HepG2 (cell line): Measurements from ENCODE around the gene ISY1. TPM values are rescaled to one million over a fixed set of nuclear protein-coding genes. Genes with fewer than 3 reads are reported as not detected.

Experiments used
- CAMTA2 ChIP-seq: sonication (generic); formaldehyde crosslinking; IDR thresholded peaks from 2 replicates; pipeline ENCODE4 v1.4.0; 2020; ENCODE audit warnings: mild to moderate bottlenecking, missing genetic modification reagents, borderline replicate concordance
- CHD2 ChIP-seq: IDR thresholded peaks from 2 replicates; pipeline ENCODE4 v1.6.1; 2011; ENCODE audit warnings: low read depth, low read length, improper control_type of control experiment
- DPF2 ChIP-seq: sonication (generic); formaldehyde crosslinking; IDR thresholded peaks from 2 replicates; pipeline ENCODE4 v1.4.0; 2020; ENCODE audit warnings: mild to moderate bottlenecking, low read depth, missing genetic modification reagents, borderline replicate concordance
- EED ChIP-seq: sonication (generic); formaldehyde crosslinking; IDR thresholded peaks from 2 replicates; pipeline ENCODE4 v1.5.0; 2020; ENCODE audit warnings: mild to moderate bottlenecking, missing genetic modification reagents
- ERF ChIP-seq: IDR thresholded peaks from 2 replicates; pipeline ENCODE4 v1.6.1; 2018; ENCODE audit warnings: missing biosample characterization, missing genetic modification reagents
- FOXP4 ChIP-seq: sonication (generic); formaldehyde crosslinking; IDR thresholded peaks from 2 replicates; pipeline ENCODE4 v1.4.0; 2020; ENCODE audit warnings: missing genetic modification reagents
- GABPB1 ChIP-seq: IDR thresholded peaks from 2 replicates; pipeline ENCODE4 v1.6.1; 2016; ENCODE audit warnings: mild to moderate bottlenecking, missing genetic modification reagents, moderate library complexity, missing compliant biosample characterization
- HES4 ChIP-seq: sonication (generic); formaldehyde crosslinking; IDR thresholded peaks from 2 replicates; pipeline ENCODE4 v1.9.0; 2021; ENCODE audit warnings: mild to moderate bottlenecking, missing genetic modification reagents, borderline replicate concordance
- IKZF1 ChIP-seq: fragments of 450-650 bp; IDR thresholded peaks from 2 replicates; pipeline ENCODE4 v1.7.1; 2016
- KMT2A ChIP-seq: sonication (generic); formaldehyde crosslinking; IDR thresholded peaks from 2 replicates; pipeline ENCODE4 v1.4.0; 2020; ENCODE audit warnings: missing genetic modification reagents
- MAZ ChIP-seq, 2 experiments: sonication (generic) in 1 of 2; formaldehyde crosslinking in 1 of 2; IDR thresholded peaks; 2 replicates each; pipeline versions ENCODE4 v1.5.0 to v1.6.1; 2012 to 2020; ENCODE audit warnings: low read depth in 2 of 2, mild to moderate bottlenecking in 2 of 2, borderline replicate concordance in 1 of 2, improper control_type of control experiment in 1 of 2, low read length in 1 of 2, missing genetic modification reagents in 1 of 2, moderate library complexity in 1 of 2
- NCOA2 ChIP-seq: sonication (generic); formaldehyde crosslinking; IDR thresholded peaks from 2 replicates; pipeline ENCODE4 v1.8.0; 2022; ENCODE audit warnings: inconsistent platforms
- SALL2 ChIP-seq: sonication (generic); formaldehyde crosslinking; IDR thresholded peaks from 2 replicates; pipeline ENCODE4 v1.8.1; 2023; ENCODE audit warnings: mild to moderate bottlenecking, missing genetic modification reagents, inconsistent platforms
- SOX13 ChIP-seq, 3 experiments: fragments of 450-650 bp in 1 of 3; sonication (generic) in 1 of 3; formaldehyde crosslinking in 1 of 3; IDR thresholded peaks in 2 of 3; conservative IDR thresholded peaks in 1 of 3; 2 replicates each; pipeline versions ENCODE4 v1.5.0 to v1.6.1; 2016 to 2020; ENCODE audit warnings: antibody characterized with exemption in 1 of 3, mild to moderate bottlenecking in 1 of 3, missing compliant biosample characterization in 1 of 3, missing genetic modification reagents in 1 of 3, moderate library complexity in 1 of 3
- TP53 ChIP-seq: sonication (generic); formaldehyde crosslinking; conservative IDR thresholded peaks from 2 replicates; pipeline ENCODE4 v1.4.0; 2020; ENCODE audit warnings: missing genetic modification reagents
- ZNF350 ChIP-seq: sonication (generic); formaldehyde crosslinking; IDR thresholded peaks from 2 replicates; pipeline ENCODE4 v1.4.0; 2020; ENCODE audit warnings: mild to moderate bottlenecking, low read depth, missing genetic modification reagents, borderline replicate concordance
- ZNF503 ChIP-seq: sonication (generic); formaldehyde crosslinking; IDR thresholded peaks from 2 replicates; pipeline ENCODE4 v1.4.0; 2020; ENCODE audit warnings: missing genetic modification reagents
- ZNF558 ChIP-seq: sonication (generic); formaldehyde crosslinking; IDR thresholded peaks from 2 replicates; pipeline ENCODE4 v1.9.0; 2022; ENCODE audit warnings: mild to moderate bottlenecking, missing genetic modification reagents, borderline replicate concordance
- ZNF574 ChIP-seq: sonication (generic); formaldehyde crosslinking; IDR thresholded peaks from 2 replicates; pipeline ENCODE4 v1.4.0; 2020; ENCODE audit warnings: missing genetic modification reagents
- ZNF761 ChIP-seq: sonication (generic); formaldehyde crosslinking; conservative IDR thresholded peaks from 2 replicates; pipeline ENCODE4 v1.4.0; 2020; ENCODE audit warnings: mild to moderate bottlenecking, missing genetic modification reagents
- ZNF777 ChIP-seq: sonication (generic); formaldehyde crosslinking; IDR thresholded peaks from 2 replicates; pipeline ENCODE4 v1.4.0; 2020; ENCODE audit warnings: missing genetic modification reagents
- polyA plus RNA-seq, 8 experiments: library from polyadenylated mRNA; depleted of rRNA in 3 of 8; stranded (reverse) in 7 of 8; unstranded in 1 of 8; fragments of >200 nt; fragmentation: Illumina TruSeq in 4 of 8; extraction: Trizol in 4 of 8; gene quantifications; 2 replicates each; pipeline versions ENCODE4 v1.2.1 to v1.2.3, GENCODE V29; 2011 to 2016; ENCODE audit warnings: low read depth in 4 of 8, missing spikeins in 1 of 8, mixed read lengths in 1 of 8; ENCODE audit not compliant: insufficient read depth in 1 of 8
- total RNA-seq, 5 experiments: library from RNA; depleted of rRNA; stranded (reverse); fragments of >200 nt; fragmentation: Illumina TruSeq; extraction: Trizol; gene quantifications; 2 replicates each; pipeline ENCODE4 v1.2.3, GENCODE V29; 2016; ENCODE audit warnings: low read depth in 1 of 5

ISY1 gene
- total and polyA plus RNA-seq, 2 of the 13 experiments (the other 11 are each of a cell fraction or from before 2014, with no cell fraction given) = 21.0 to 39.1 TPM

GRCh38 chr3:129160891-129161859, at the start of gene ISY1 (continued):
- 0 out of 2 replicates have a peak, but pooled peaks have one; percentile 25 for TF ChIP-seq ZNF503 (CRISPR knock-in tag)
- TF ChIP-seq HES4 = no peak
- no peak for TF ChIP-seq DPF2 (CRISPR knock-in tag)
- peak; percentile 82; the same call in 1 of the 2 replicates for TF ChIP-seq ZNF777 (CRISPR knock-in tag)
- 0 out of 2 replicates have a peak, but pooled peaks have one; percentile 57 for TF ChIP-seq ZNF761 (CRISPR knock-in tag)
- TF ChIP-seq CHD2 = peak; percentile 34; the same call in 1 of the 2 replicates
- TF ChIP-seq CAMTA2 (CRISPR knock-in tag) = 0 out of 2 replicates have a peak, but pooled peaks have one; percentile 44
- no peak for TF ChIP-seq MAZ (IDR thresholded peaks at IDR 0.05; ENCODE audit: borderline replicate concordance, low read depth, low read length)
- TF ChIP-seq MAZ (CRISPR knock-in tag; IDR thresholded peaks at IDR 0.05; ENCODE audit: low read depth) = peak; percentile 58; the same call in 1 of the 2 replicates
- 0 out of 2 replicates have a peak, but pooled peaks have one; percentile 17 for TF ChIP-seq ERF (CRISPR knock-in tag)
- peak; percentile 63; the same call in 1 of the 2 replicates for TF ChIP-seq SALL2 (CRISPR knock-in tag)
- peak; percentile 66; the same call in 1 of the 2 replicates for TF ChIP-seq ZNF350 (CRISPR knock-in tag)
- TF ChIP-seq TP53 (CRISPR knock-in tag) = peak; percentile 57
- no peak for TF ChIP-seq EED (CRISPR knock-in tag)
- TF ChIP-seq ZNF558 (CRISPR knock-in tag) = peak; percentile 82; the same call in 1 of the 2 replicates
- peak; percentile 90 for TF ChIP-seq KMT2A
- no peak for TF ChIP-seq SOX13 (IDR thresholded peaks at IDR 0.05)
- TF ChIP-seq SOX13 (CRISPR knock-in tag; conservative IDR thresholded peaks at IDR 0.05 in 1 of 2, IDR thresholded peaks at IDR 0.05 in 1 of 2) = peak in 1 of 2 experiments; percentile 4; a peak in 1 of 4 replicates
- TF ChIP-seq IKZF1 = no peak
- peak; percentile 97 for TF ChIP-seq GABPB1 (CRISPR knock-in tag)
- peak; percentile 36; the same call in 1 of the 2 replicates for TF ChIP-seq NCOA2 (CRISPR knock-in tag)
- peak; percentile 37; the same call in 1 of the 2 replicates for TF ChIP-seq FOXP4 (CRISPR knock-in tag)
- peak; percentile 95 for TF ChIP-seq ZNF574 (CRISPR knock-in tag)
